Suppressor macrophage (primary cell): ENCODE measurements around the gene MREG.

Experiments used
- DNase-seq, 4 experiments: peaks; one replicate each; pipeline ENCODE4 v3.0.0-alpha.2; 2020 to 2022
- total RNA-seq, 17 experiments: gene quantifications; one replicate each; lab custom pipeline; 2026; ENCODE audit warnings: mixed read lengths in 6 of 17, inconsistent platforms in 3 of 17; lab: John Stamatoyannopoulos, UW

Gene MREG
- 158 to 405 (median 276) reads per million in 17 experiments for total RNA-seq

- DNase-seq: peak; percentile 88 to 94 (median 92)
Observed at GRCh38 chr2:216013080-216013909, at the start of gene MREG. Gene MREG (minus strand): TSS chr2:216013551. CDS start chr2:216013327, 224 bp downstream.

GRCh38 chr2:216059233-216059834, 46.0 kb upstream of the MREG start:
- no peak for DNase-seq

- peak; percentile 60 to 83 (median 73) for DNase-seq
Observed at GRCh38 chr2:216057688-216058193, 44.4 kb upstream of the MREG start.

GRCh38 chr2:216056739-216057138, 43.4 kb upstream of the MREG start:
- no peak for DNase-seq

- no peak for DNase-seq
Observed at GRCh38 chr2:216055680-216056079, 42.3 kb upstream of the MREG start.

- no peak for DNase-seq
Observed at GRCh38 chr2:216052420-216052819, 39.1 kb upstream of the MREG start.

GRCh38 chr2:216051350-216051749, 38.0 kb upstream of the MREG start:
- DNase-seq: no peak

- no peak for DNase-seq
Observed at GRCh38 chr2:216049452-216049851, 36.1 kb upstream of the MREG start.

GRCh38 chr2:216047397-216047796, 34.0 kb upstream of the MREG start:
- DNase-seq: no peak

GRCh38 chr2:216044883-216045486, 31.6 kb upstream of the MREG start:
- no peak for DNase-seq

GRCh38 chr2:216043949-216044348, 30.6 kb upstream of the MREG start:
- no peak for DNase-seq

- no peak for DNase-seq
Observed at GRCh38 chr2:216041438-216041837, 28.1 kb upstream of the MREG start.

GRCh38 chr2:216039918-216040317, 26.6 kb upstream of the MREG start:
- no peak for DNase-seq

- peak; percentile 70 to 87 (median 80) for DNase-seq
Observed at GRCh38 chr2:216034065-216034464, 20.7 kb upstream of the MREG start.

- no peak for DNase-seq
Observed at GRCh38 chr2:216033403-216033802, 20.1 kb upstream of the MREG start.

GRCh38 chr2:216031960-216032689, 18.8 kb upstream of the MREG start:
- no peak for DNase-seq

GRCh38 chr2:216030216-216030615, 16.9 kb upstream of the MREG start:
- no peak for DNase-seq

- no peak for DNase-seq
Observed at GRCh38 chr2:216029416-216030129, 16.2 kb upstream of the MREG start.

GRCh38 chr2:216024779-216025336, 11.5 kb upstream of the MREG start:
- no peak for DNase-seq

- DNase-seq: peak; percentile 65 to 79 (median 70)
Observed at GRCh38 chr2:216023055-216023648, 9.8 kb upstream of the MREG start.
